SK-N-SH treated with all-trans-retinoic acid at 6 μM for 48 hours (cell line): ENCODE results near the gene NELFCD.

ENCODE experiments used
- ARNTL ChIP-seq: fragments of 450-650 bp; formaldehyde crosslinking; IDR thresholded peaks from 2 replicates; pipeline ENCODE4 v1.5.0; 2020; ENCODE audit warnings: low read depth, mild to moderate bottlenecking, moderate library complexity, borderline replicate concordance
- BACH2 ChIP-seq: fragments of 250-450 bp; sonication (Bioruptor Pico); IDR thresholded peaks from 2 replicates; pipeline ENCODE4 v1.9.0; 2021; ENCODE audit warnings: mild to moderate bottlenecking, borderline replicate concordance
- ISL1 ChIP-seq: fragments of 250-450 bp; sonication (Bioruptor Pico); IDR thresholded peaks from 2 replicates; pipeline ENCODE4 v2.1.2; 2022; ENCODE audit warnings: mild to moderate bottlenecking, moderate library complexity
- PPARA ChIP-seq: fragments of 250-450 bp; sonication (Bioruptor Pico); IDR thresholded peaks from 2 replicates; pipeline ENCODE4 v1.5.0; 2020; ENCODE audit warnings: mild to moderate bottlenecking, borderline replicate concordance
- TOX ChIP-seq: fragments of 250-450 bp; sonication (Bioruptor Pico); IDR thresholded peaks from 2 replicates; pipeline ENCODE4 v1.8.0; 2021; ENCODE audit warnings: mild to moderate bottlenecking, moderate library complexity, borderline replicate concordance
- TF ChIP-seq, protein P1 (sequence below): fragments of 250-450 bp; sonication (Bioruptor Pico); IDR thresholded peaks from 2 replicates; pipeline ENCODE4 v1.5.1; 2021; ENCODE audit warnings: mild to moderate bottlenecking, moderate library complexity
- TF ChIP-seq, protein P2 (sequence below): fragments of 250-450 bp; sonication (Bioruptor Pico); IDR thresholded peaks from 2 replicates; pipeline ENCODE4 v1.5.1; 2020; ENCODE audit warnings: low read depth, mild to moderate bottlenecking, moderate library complexity

DNA sequence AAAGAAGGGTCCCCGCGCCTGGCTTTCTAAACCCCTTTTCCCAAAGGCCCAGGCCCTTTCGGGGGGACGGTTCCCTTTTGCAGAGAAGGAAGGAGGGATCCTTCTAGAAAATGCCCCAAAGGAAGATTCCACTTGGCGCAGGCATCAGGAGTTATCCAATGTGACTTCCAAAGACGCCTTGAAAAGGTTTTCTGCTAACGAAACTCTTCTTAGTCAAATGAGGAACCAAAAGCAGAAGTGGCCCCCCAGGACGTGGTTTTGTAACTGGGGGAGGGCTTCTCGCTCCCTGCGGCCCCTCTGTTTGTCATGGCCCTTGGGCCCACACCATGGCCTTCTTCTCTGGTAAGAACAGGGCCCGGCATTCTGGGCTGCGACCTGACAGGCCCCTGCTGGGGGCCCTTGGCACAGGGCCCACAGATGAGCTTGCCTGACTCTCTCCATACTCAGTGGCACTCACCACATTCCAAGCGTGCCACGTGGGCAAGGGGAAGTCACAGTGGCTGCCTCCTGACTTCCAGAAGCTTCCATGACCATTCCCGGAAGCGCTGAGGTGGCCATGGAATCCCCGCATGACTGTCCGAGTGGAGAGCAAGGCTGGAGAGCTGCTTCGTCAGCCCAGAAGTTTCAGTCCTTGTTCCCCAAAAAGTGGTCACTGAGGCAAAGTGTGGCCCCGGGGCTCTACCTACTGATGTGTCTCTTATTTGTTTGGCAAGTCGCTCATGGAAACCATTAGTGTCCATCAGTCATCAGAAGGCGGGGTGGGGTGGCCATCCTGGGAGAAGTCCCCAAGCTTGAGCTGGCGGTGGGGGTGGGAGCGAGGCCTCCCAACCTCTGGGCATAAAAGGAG lies 26.8 kb downstream of the NELFCD start:
- TF ChIP-seq TOX (CRISPR knock-in tag) (no peak), PPARA (CRISPR knock-in tag) (no peak), ARNTL (CRISPR knock-in tag) (no peak), BACH2 (CRISPR knock-in tag) (no peak), ISL1 (CRISPR knock-in tag) (no peak)
- TF ChIP-seq, protein P1, sequence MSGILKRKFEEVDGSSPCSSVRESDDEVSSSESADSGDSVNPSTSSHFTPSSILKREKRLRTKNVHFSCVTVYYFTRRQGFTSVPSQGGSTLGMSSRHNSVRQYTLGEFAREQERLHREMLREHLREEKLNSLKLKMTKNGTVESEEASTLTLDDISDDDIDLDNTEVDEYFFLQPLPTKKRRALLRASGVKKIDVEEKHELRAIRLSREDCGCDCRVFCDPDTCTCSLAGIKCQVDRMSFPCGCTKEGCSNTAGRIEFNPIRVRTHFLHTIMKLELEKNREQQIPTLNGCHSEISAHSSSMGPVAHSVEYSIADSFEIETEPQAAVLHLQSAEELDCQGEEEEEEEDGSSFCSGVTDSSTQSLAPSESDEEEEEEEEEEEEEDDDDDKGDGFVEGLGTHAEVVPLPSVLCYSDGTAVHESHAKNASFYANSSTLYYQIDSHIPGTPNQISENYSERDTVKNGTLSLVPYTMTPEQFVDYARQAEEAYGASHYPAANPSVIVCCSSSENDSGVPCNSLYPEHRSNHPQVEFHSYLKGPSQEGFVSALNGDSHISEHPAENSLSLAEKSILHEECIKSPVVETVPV (CRISPR knock-in tag): no peak
- TF ChIP-seq, protein P2, sequence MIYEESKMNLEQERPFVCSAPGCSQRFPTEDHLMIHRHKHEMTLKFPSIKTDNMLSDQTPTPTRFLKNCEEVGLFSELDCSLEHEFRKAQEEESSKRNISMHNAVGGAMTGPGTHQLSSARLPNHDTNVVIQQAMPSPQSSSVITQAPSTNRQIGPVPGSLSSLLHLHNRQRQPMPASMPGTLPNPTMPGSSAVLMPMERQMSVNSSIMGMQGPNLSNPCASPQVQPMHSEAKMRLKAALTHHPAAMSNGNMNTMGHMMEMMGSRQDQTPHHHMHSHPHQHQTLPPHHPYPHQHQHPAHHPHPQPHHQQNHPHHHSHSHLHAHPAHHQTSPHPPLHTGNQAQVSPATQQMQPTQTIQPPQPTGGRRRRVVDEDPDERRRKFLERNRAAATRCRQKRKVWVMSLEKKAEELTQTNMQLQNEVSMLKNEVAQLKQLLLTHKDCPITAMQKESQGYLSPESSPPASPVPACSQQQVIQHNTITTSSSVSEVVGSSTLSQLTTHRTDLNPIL (CRISPR knock-in tag): no peak
